SK-N-SH (cell line): ENCODE measurements around the gene AKR1C4. TPM values are rescaled to one million over a fixed set of nuclear protein-coding genes. Genes with fewer than 3 reads are reported as not detected.

Experiments
- CTCF ChIA-PET: fragments of 300-600, 350-600 bp; formaldehyde crosslinking; extraction: SDS; loops from one replicate; lab custom pipeline; 2021; lab: Yijun Ruan, JAX
- POLR2A ChIA-PET: fragments of 350-600 bp; sonication (Branson Sonifier 250); formaldehyde crosslinking; extraction: SDS; loops from one replicate; lab custom pipeline; 2020; ENCODE audit warnings: antibody characterized with exemption, inconsistent platforms; lab: Yijun Ruan, JAX
- DNase-seq: peaks from one replicate; pipeline ENCODE4 v3.0.0; 2012
- H2AFZ ChIP-seq: fragments of 200-600 bp; sonication (generic); 2 replicates; pipeline ENCODE4 v1.8.1; 2016; ENCODE audit warnings: antibody characterized with exemption, mild to moderate bottlenecking, low read depth
- H3F3A ChIP-seq: fragments of 200-600 bp; sonication (generic); replicated peaks from 2 replicates; pipeline ENCODE3; 2016; ENCODE audit warnings: antibody characterized with exemption, mild to moderate bottlenecking; ENCODE audit not compliant: insufficient read depth
- H3K27ac ChIP-seq, 2 experiments: fragments of 200-500 bp in 1 of 2; fragments of 200-600 bp in 1 of 2; sonication (Bioruptor generic) in 1 of 2; sonication (generic), shearing (Covaris generic) in 1 of 2; 2 replicates each; pipeline versions ENCODE4 v1.5.1 to v1.6.1; 2014 to 2016; ENCODE audit warnings: low read depth in 2 of 2, inconsistent platforms in 1 of 2, low read length in 1 of 2, mild to moderate bottlenecking in 1 of 2, mixed read lengths in 1 of 2
- H3K27me3 ChIP-seq: fragments of 200-600 bp; sonication (generic), shearing (Covaris generic); 2 replicates; pipeline ENCODE4 v1.6.1; 2016; ENCODE audit warnings: mixed run types; ENCODE audit not compliant: insufficient read depth
- H3K36me3 ChIP-seq, 2 experiments: fragments of 200-500 bp in 1 of 2; fragments of 200-600 bp in 1 of 2; sonication (Bioruptor generic) in 1 of 2; sonication (generic) in 1 of 2; replicated peaks in 1 of 2; 2 replicates each; pipeline versions ENCODE3 to v1.5.1; 2014 to 2016; ENCODE audit warnings: low read length in 1 of 2, mild to moderate bottlenecking in 1 of 2; ENCODE audit not compliant: insufficient read depth in 2 of 2, control insufficient read depth in 1 of 2
- H3K4me1 ChIP-seq, 2 experiments: fragments of 200-500 bp in 1 of 2; fragments of 200-600 bp in 1 of 2; sonication (Bioruptor generic) in 1 of 2; sonication (generic), shearing (Covaris generic) in 1 of 2; 2 replicates each; pipeline versions ENCODE4 v1.5.1 to v1.6.1; 2014 to 2016; ENCODE audit warnings: low read depth in 1 of 2, low read length in 1 of 2, mixed run types in 1 of 2; ENCODE audit not compliant: insufficient read depth in 2 of 2, control insufficient read depth in 1 of 2
- H3K4me2 ChIP-seq: fragments of 200-600 bp; sonication (generic), shearing (Covaris generic); 2 replicates; pipeline ENCODE4 v1.6.1; 2017; ENCODE audit warnings: mixed run types
- H3K4me3 ChIP-seq, 2 experiments: fragments of 200-500 bp in 1 of 2; fragments of 200-600 bp in 1 of 2; sonication (Bioruptor generic) in 1 of 2; sonication (generic), shearing (Covaris generic) in 1 of 2; 2 replicates each; pipeline versions ENCODE4 v1.5.1 to v1.8.1; 2014 to 2016; ENCODE audit warnings: low read depth in 2 of 2, inconsistent platforms in 1 of 2, low read length in 1 of 2, mild to moderate bottlenecking in 1 of 2, mixed read lengths in 1 of 2, moderate library complexity in 1 of 2
- H3K79me2 ChIP-seq: fragments of 200-600 bp; sonication (generic); 2 replicates; pipeline ENCODE4 v1.8.1; 2017; ENCODE audit warnings: mild to moderate bottlenecking; ENCODE audit not compliant: insufficient read depth
- H3K9ac ChIP-seq: fragments of 200-600 bp; sonication (generic); 2 replicates; pipeline ENCODE4 v1.6.1; 2017; ENCODE audit warnings: mixed run types
- H3K9me2 ChIP-seq: fragments of 200-600 bp; sonication (generic); 2 replicates; pipeline ENCODE4 v1.6.1; 2017; ENCODE audit warnings: mixed run types
- H3K9me3 ChIP-seq: fragments of 200-600 bp; sonication (generic); 2 replicates; pipeline ENCODE4 v1.6.1; 2017; ENCODE audit warnings: mixed run types, mild to moderate bottlenecking, moderate library complexity
- H4K20me1 ChIP-seq: fragments of 200-600 bp; sonication (generic); 2 replicates; pipeline ENCODE4 v1.6.1; 2017; ENCODE audit warnings: mild to moderate bottlenecking, mixed run types; ENCODE audit not compliant: insufficient read depth
- ELF1 ChIP-seq: IDR thresholded peaks from 2 replicates; pipeline ENCODE4 v1.4.0; 2012
- EZH2phosphoT487 ChIP-seq: fragments of 200-600 bp; sonication (generic); IDR thresholded peaks from 2 replicates; pipeline ENCODE4 v1.6.1; 2017; ENCODE audit warnings: low read depth, mixed run types, mild to moderate bottlenecking, antibody characterized with exemption, moderate library complexity, borderline replicate concordance
- FOSL2 ChIP-seq: IDR thresholded peaks from 2 replicates; pipeline ENCODE4 v1.4.0; 2012; ENCODE audit warnings: low read depth, mild to moderate bottlenecking, moderate library complexity, borderline replicate concordance
- FOXJ3 ChIP-seq: sonication (generic); formaldehyde crosslinking; IDR thresholded peaks from 2 replicates; pipeline ENCODE4 v1.5.1; 2020; ENCODE audit warnings: mild to moderate bottlenecking, missing genetic modification reagents
- MXI1 ChIP-seq: IDR thresholded peaks from 2 replicates; pipeline ENCODE4 v1.6.1; 2012; ENCODE audit warnings: mild to moderate bottlenecking, low read depth, low read length, improper control_type of control experiment
- NRF1 ChIP-seq: IDR thresholded peaks from 2 replicates; pipeline ENCODE4 v1.6.1; 2012; ENCODE audit warnings: low read depth, mild to moderate bottlenecking, low read length
- RAD21 ChIP-seq: IDR thresholded peaks from 2 replicates; pipeline ENCODE4 v1.6.1; 2012; ENCODE audit warnings: mild to moderate bottlenecking, low read length
- RCOR1 ChIP-seq: fragments of 150-350 bp; IDR thresholded peaks from 2 replicates; pipeline ENCODE4 v1.6.1; 2017; ENCODE audit warnings: antibody characterized with exemption, low read length
- REST ChIP-seq: IDR thresholded peaks from 2 replicates; pipeline ENCODE4 v1.6.1; 2012; ENCODE audit warnings: mild to moderate bottlenecking, low read depth, low read length, moderate library complexity
- RXRA ChIP-seq: IDR thresholded peaks from 2 replicates; pipeline ENCODE4 v1.4.0; 2012; ENCODE audit warnings: low read depth, mild to moderate bottlenecking, borderline replicate concordance
- SIN3A ChIP-seq: IDR thresholded peaks from 2 replicates; pipeline ENCODE4 v1.6.1; 2012; ENCODE audit warnings: low read depth, mild to moderate bottlenecking, low read length, moderate library complexity, borderline replicate concordance
- TCF12 ChIP-seq: IDR thresholded peaks from 2 replicates; pipeline ENCODE4 v1.4.0; 2012
- YY1 ChIP-seq: IDR thresholded peaks from 2 replicates; pipeline ENCODE4 v1.4.0; 2012; ENCODE audit warnings: low read depth, mild to moderate bottlenecking
- ZBTB33 ChIP-seq: IDR thresholded peaks from 2 replicates; pipeline ENCODE4 v1.4.0; 2012; ENCODE audit warnings: low read depth, borderline replicate concordance
- WGBS: methylation state at CpG from one replicate; pipeline ENCODE4 v1.1.6; 2017; ENCODE audit warnings: low lambda C conversion rate; 5-methylcytosine and 5-hydroxymethylcytosine counted together
- polyA plus RNA-seq, 3 experiments: library from polyadenylated mRNA; depleted of rRNA; stranded (reverse); fragments of >200 nt; gene quantifications; 2 replicates each; pipeline ENCODE4 v1.2.3, GENCODE V29; 2012
- TF ChIP-seq, protein P1 (sequence below): IDR thresholded peaks from 2 replicates; pipeline ENCODE4 v1.4.0; 2012; ENCODE audit warnings: low read depth, borderline replicate concordance
- TF ChIP-seq, protein P2 (sequence below): fragments of 200-600 bp; sonication (generic); IDR thresholded peaks from 2 replicates; pipeline ENCODE4 v1.6.1; 2017; ENCODE audit warnings: antibody characterized with exemption, mild to moderate bottlenecking, moderate library complexity
- TF ChIP-seq, protein P3 (sequence below): fragments of 150-350 bp; IDR thresholded peaks from 2 replicates; pipeline ENCODE4 v1.6.1; 2016; ENCODE audit warnings: mild to moderate bottlenecking, low read depth, low read length
- TF ChIP-seq, protein P4 (sequence below): fragments of 150-350 bp; IDR thresholded peaks from 2 replicates; pipeline ENCODE4 v1.6.1; 2017; ENCODE audit warnings: antibody characterized with exemption, low read length, low read depth, borderline replicate concordance

Gene AKR1C4
- polyA plus RNA-seq, 1 of the 3 experiments (the other 2 are of a cell fraction): not detected

- WGBS: 47% methylated on average over 2 of the region's 2 CpGs
- Histone ChIP-seq H3K9ac (no peak overlapping the region), H3K4me2 (no peak overlapping the region), H3K79me2 (no peaks in the 10 kb centered on the region), H4K20me1 (no peaks in the 10 kb centered on the region), H3K4me1 (no peaks in the 10 kb centered on the region), H3K36me3 (no peaks in the 10 kb centered on the region), H3K27me3 (no peaks in the 10 kb centered on the region), H3K9me3 (no peaks in the 10 kb centered on the region), H3K27ac (no peak overlapping the region), H3K4me3 (no peak overlapping the region), H2AFZ (no peak overlapping the region), H3F3A (no peaks in the 10 kb centered on the region), H3K9me2 (no peaks in the 10 kb centered on the region)
- ChIA-PET CTCF (no interaction called here), POLR2A (no interaction called here)
- DNase-seq: no peak
- no peak for TF ChIP-seq EZH2phosphoT487
- no peak for TF ChIP-seq ZBTB33
- TF ChIP-seq YY1: no peak
- TF ChIP-seq FOSL2: no peak
- TF ChIP-seq RCOR1: no peak
- TF ChIP-seq SIN3A: no peak
- no peak for TF ChIP-seq ELF1
- TF ChIP-seq FOXJ3 (CRISPR knock-in tag): no peak
- TF ChIP-seq RAD21: no peak
- TF ChIP-seq, protein P1, sequence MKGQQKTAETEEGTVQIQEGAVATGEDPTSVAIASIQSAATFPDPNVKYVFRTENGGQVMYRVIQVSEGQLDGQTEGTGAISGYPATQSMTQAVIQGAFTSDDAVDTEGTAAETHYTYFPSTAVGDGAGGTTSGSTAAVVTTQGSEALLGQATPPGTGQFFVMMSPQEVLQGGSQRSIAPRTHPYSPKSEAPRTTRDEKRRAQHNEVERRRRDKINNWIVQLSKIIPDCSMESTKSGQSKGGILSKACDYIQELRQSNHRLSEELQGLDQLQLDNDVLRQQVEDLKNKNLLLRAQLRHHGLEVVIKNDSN: no peak
- TF ChIP-seq, protein P2, sequence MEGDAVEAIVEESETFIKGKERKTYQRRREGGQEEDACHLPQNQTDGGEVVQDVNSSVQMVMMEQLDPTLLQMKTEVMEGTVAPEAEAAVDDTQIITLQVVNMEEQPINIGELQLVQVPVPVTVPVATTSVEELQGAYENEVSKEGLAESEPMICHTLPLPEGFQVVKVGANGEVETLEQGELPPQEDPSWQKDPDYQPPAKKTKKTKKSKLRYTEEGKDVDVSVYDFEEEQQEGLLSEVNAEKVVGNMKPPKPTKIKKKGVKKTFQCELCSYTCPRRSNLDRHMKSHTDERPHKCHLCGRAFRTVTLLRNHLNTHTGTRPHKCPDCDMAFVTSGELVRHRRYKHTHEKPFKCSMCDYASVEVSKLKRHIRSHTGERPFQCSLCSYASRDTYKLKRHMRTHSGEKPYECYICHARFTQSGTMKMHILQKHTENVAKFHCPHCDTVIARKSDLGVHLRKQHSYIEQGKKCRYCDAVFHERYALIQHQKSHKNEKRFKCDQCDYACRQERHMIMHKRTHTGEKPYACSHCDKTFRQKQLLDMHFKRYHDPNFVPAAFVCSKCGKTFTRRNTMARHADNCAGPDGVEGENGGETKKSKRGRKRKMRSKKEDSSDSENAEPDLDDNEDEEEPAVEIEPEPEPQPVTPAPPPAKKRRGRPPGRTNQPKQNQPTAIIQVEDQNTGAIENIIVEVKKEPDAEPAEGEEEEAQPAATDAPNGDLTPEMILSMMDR: no peak
- TF ChIP-seq NRF1: no peak
- TF ChIP-seq RXRA: no peak
- TF ChIP-seq TCF12: no peak
- TF ChIP-seq, protein P3, sequence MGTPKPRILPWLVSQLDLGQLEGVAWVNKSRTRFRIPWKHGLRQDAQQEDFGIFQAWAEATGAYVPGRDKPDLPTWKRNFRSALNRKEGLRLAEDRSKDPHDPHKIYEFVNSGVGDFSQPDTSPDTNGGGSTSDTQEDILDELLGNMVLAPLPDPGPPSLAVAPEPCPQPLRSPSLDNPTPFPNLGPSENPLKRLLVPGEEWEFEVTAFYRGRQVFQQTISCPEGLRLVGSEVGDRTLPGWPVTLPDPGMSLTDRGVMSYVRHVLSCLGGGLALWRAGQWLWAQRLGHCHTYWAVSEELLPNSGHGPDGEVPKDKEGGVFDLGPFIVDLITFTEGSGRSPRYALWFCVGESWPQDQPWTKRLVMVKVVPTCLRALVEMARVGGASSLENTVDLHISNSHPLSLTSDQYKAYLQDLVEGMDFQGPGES: no peak
- TF ChIP-seq REST: no peak
- TF ChIP-seq, protein P4, sequence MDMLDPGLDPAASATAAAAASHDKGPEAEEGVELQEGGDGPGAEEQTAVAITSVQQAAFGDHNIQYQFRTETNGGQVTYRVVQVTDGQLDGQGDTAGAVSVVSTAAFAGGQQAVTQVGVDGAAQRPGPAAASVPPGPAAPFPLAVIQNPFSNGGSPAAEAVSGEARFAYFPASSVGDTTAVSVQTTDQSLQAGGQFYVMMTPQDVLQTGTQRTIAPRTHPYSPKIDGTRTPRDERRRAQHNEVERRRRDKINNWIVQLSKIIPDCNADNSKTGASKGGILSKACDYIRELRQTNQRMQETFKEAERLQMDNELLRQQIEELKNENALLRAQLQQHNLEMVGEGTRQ: no peak
- no peak for TF ChIP-seq MXI1
These were observed 8.3 kb upstream of the AKR1C4 start for GRCh38 chr10:5188358-5188757.
